NCI-H524 treated with DMSO at 0.1 percent for 48 hours (cell line): ENCODE measurements around the gene HELLS.
"Not testable (repeated sequence)": the region's sequence is repeated elsewhere in the genome, so short reads cannot be mapped to it uniquely, and the experiment has no call there.

Experiments
- DNase-seq: peaks from one replicate; lab custom pipeline; 2025; lab: John Stamatoyannopoulos, UW

Gene HELLS

GRCh38 chr10:94608559-94608958, 63.0 kb downstream of the HELLS start:
- DNase-seq: no peak

DNA sequence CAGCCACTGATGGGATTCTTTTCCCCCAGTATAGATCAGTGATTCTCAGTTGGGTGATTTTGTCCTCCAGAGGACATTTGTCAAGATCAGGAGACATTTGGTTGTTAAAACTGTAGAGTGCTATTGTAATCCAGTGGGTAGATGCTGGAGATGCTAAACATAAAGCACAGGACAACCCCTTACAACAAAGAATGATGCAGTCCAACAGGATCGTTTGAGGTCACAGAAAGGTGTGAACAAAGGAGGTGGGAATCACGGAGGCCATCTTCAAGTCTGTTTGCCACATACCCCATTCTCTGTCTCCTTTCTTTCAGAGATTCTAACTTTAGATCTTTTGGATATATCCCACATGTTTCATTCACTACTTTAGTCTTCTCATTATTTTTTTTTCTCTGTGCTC, 69.0 kb downstream of the HELLS start:
- no peak for DNase-seq

DNA sequence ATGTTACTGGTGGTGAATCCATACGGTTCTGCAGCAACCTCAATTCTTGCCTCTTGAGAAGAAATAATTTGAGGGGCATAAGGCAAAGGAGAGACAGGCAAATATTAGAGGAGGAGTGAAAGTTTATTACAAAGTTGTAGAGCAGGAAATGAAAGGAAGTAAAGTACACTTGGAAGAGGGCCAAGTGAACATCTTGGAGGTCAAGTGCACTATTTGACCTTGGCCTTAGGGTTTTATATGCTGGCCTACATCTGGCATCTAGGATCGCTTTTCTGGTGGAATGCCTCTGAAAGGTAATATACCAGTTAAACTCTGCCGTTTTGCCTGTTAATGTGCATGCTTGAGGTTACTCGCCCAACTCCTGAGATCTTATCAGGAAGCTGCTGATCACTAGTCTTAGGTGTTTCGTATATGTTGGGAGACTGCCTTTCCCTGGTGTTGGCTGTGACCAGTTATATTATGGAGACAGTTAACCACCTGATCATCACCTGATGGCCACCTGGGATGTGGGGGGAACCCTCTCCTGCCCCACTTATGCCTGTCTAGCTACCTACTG, 71.9 kb downstream of the HELLS start:
- DNase-seq: no peak

DNA sequence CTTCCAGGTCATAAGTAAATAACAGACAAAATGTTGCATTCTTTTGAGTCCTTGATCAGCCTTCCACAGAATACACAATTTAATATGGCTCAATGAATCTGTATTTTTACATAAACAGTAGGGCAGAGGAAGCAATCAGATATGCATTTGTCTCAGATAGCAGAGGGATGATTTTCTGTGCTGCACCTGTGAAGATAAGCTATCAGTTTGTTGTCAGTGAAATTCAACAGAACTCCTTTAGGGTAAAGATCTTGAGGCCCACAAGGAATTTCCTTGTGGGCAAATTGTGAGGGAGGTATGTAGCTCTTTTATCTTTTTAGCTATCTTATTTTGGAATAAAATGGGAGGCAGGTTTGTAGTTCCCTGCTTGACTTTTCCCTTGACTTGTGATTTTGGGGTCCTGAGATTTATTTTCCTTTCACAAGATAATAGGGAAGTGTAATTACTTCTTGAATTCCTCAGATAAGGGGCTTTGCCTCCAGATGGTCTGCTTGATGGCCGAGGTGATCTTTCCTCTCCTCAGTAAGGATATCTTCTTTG, 77.1 kb downstream of the HELLS start:
- no peak for DNase-seq

DNA sequence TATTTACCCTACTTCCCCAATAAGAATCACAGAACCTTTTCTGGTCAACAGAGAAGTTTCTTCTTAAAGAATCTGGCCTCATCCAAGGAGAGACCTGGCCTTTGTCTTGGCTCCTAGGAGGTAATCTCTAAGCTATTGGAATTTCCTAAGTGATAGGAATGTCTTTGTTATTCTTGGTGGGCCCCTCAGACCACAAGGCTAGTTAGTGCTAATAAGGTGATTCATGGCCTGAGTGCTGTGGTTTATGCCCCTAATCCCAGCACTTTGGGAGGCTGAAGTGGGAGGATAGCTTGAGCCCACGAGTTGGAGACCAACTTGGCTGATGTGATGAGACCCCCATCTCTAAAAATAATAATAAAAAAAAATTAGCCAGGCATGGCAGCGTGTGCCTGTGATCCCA, 78.0 kb downstream of the HELLS start:
- DNase-seq: no peak

DNA sequence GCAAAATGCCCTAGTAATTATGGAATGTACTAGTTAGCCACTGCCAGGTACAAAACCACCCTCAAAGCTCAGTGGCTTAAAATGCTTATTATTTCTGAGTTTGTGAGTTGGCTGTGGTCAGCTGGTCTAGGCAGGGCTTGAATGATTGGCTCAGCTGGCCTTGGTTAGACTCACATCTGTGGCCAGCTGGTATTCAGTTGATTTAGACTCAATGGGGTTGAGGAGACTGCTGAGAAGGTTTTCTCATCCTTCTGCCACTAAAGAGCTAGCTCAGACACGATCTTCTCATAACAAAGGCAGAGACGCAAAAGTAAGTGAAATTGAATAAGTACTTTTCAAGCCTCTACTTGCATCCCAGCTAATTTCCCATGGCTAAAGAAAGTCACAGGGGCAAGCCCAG, 80.9 kb downstream of the HELLS start:
- DNase-seq: no peak

- no peak for DNase-seq
Measured at GRCh38 chr10:94627511-94627910, 81.9 kb downstream of the HELLS start.

- no peak for DNase-seq
Measured at GRCh38 chr10:94630017-94630688, 84.6 kb downstream of the HELLS start.

DNA sequence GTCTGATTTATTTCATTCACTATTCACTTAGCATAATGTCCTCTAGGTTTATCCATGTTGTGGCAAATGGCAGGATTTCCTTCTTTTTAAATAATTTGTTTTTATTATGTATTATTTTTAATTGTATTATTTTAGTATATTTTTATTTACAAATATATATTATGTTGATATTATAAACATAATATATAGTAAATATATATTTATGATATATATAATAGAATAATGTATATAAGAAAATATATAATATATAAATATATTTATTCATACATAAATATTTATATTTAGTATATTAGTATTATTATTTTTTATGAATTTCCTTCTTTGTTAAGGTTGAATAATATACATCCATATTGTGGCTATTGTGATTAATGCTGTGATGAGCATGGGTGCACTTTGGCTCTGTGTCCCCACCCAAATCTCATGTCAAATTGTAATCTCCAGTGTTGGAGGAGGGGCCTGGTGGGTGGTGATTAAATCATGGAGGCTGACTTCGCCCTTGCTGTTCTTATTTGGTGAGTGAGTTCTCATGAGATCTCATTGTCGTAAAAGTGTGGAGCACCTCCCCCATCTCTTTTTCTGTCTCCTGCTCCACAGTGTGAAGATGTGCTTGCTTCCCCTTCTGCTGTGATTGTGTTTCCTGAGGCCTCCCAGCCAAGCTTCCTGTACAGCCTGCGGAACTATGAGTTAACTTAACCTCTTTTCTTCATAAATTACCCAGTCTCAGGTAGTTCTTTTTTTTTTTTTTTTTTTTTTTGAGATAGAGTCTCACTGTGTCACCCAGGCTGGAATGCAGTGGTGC, 85.7 kb downstream of the HELLS start:
- no peak for DNase-seq

DNA sequence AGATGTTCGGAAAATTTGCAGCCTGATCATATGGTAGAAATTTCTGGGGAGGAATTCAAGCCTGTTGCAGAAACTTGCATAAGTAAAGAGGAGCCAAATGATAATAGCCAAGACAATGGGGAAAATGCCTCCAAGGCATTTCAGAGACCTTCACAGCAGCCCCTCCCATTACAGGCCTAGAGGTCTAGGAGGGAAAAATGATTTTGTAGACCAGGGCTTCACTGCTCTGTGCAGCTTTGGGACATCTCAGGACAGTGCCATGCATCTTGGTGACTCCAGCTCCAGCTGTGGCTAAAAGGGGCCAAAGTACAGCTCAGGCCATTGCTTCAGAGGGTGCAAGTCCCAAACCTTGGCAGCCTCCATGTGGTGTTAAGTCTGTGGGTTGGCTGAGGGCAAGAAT, 87.4 kb downstream of the HELLS start:
- no peak for DNase-seq

DNA sequence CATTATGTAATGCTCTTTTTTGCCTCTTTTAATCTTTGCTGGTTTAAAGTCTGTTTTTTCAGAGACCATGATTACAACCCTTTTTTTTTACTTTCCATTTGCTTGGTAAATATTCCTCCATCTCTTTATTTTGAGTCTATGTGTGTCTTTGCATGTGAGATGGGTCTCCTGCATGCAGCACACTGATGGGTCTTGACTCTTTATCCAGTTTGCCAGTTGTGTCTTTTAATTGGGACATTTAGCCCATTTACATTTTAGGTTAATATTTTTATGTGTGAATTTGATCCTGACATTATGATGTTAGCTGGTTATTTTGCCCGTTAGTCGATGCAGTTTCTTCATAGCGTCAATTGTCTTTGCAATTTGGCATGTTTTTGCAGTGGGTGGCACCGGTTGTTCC, 92.5 kb downstream of the HELLS start:
- DNase-seq: not testable (repeated sequence)

DNA sequence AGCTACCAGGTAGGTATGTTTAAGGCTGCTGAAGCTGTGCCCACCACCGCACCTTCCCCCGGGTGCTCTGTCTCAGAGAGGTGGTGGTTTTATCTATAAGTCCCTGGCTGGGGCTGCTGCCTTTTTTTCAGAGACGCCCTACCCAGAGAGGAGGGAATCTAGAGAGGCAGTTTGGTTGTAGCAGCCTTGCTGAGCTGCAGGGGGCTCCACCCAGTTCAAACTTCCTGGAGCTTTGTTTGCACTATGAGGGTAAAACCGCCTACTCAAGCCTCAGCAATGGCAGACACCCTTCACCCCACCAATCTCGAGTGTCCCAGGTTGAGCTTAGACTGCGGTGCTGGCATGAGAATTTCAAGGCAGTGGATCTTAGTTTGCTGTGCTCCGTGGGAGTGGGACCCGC, 94.3 kb downstream of the HELLS start:
- no peak for DNase-seq

GRCh38 chr10:94640562-94640961, 95.0 kb downstream of the HELLS start:
- DNase-seq: no peak

- no peak for DNase-seq
Measured at GRCh38 chr10:94641480-94641879, 95.9 kb downstream of the HELLS start.

DNA sequence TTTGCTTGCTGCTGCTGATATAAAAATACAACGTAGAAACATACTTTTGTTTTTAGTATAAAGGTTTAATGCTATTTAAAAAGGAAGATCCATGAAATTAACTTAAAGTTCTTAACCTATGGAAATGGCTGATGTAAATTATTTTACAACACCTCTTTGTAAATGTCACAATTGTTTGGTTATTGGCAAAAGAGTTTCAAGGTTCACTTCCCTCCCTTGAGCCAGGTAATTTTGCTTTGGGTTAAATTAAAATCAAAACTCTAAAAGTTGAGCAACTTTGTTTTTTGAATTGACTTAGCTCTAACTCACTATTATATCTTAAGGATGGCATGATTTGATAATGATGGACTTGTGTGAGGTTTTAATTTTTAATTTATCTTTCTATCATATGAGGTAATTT, 98.8 kb downstream of the HELLS start:
- DNase-seq: no peak

- no peak for DNase-seq
Measured at GRCh38 chr10:94645285-94645684, 99.7 kb downstream of the HELLS start.
